Neural progenitor cell (in vitro differentiated cells): Measurements from ENCODE around the gene PITX3. TPM values are rescaled to one million over a fixed set of nuclear protein-coding genes. Genes with fewer than 3 reads are reported as not detected.
"Not testable (repeated sequence)": the region's sequence is repeated elsewhere in the genome, so short reads cannot be mapped to it uniquely, and the experiment has no call there.

Experiments used
- DNase-seq: peaks from one replicate; pipeline ENCODE4 v3.0.0-alpha.2; 2016; ENCODE audit warnings: low spot score
- H2AFZ ChIP-seq: fragments of 200-600 bp; sonication (generic); replicated peaks from 2 replicates; pipeline ENCODE4 v1.6.1; 2016; ENCODE audit warnings: antibody characterized with exemption
- H3F3A ChIP-seq: fragments of 200-600 bp; sonication (generic); 2 replicates; pipeline ENCODE4 v1.6.1; 2016; ENCODE audit warnings: antibody characterized with exemption, low read depth
- H3K27ac ChIP-seq: fragments of 200-600 bp; sonication (generic); 2 replicates; pipeline ENCODE4 v1.5.1; 2016; ENCODE audit warnings: mild to moderate bottlenecking
- H3K27me3 ChIP-seq: fragments of 200-600 bp; sonication (generic); 2 replicates; pipeline ENCODE4 v1.6.1; 2016; ENCODE audit warnings: mild to moderate bottlenecking, moderate library complexity
- H3K36me3 ChIP-seq: fragments of 200-600 bp; sonication (generic); 2 replicates; pipeline ENCODE4 v1.5.1; 2016
- H3K4me1 ChIP-seq: fragments of 200-600 bp; sonication (generic); 2 replicates; pipeline ENCODE4 v1.6.1; 2016; ENCODE audit warnings: mixed run types
- H3K4me2 ChIP-seq: fragments of 200-600 bp; sonication (generic); 2 replicates; pipeline ENCODE4 v1.6.1; 2016
- H3K4me3 ChIP-seq: fragments of 200-600 bp; sonication (generic); 2 replicates; pipeline ENCODE4 v1.5.1; 2016
- H3K79me2 ChIP-seq: fragments of 200-600 bp; sonication (generic); 2 replicates; pipeline ENCODE4 v1.6.1; 2016; ENCODE audit warnings: low read depth
- H3K9ac ChIP-seq: fragments of 200-600 bp; sonication (generic); 2 replicates; pipeline ENCODE4 v1.6.1; 2016
- H3K9me3 ChIP-seq: fragments of 200-600 bp; sonication (generic); 2 replicates; pipeline ENCODE4 v1.5.1; 2016; ENCODE audit warnings: low read depth
- H4K20me1 ChIP-seq: fragments of 200-600 bp; sonication (generic); 2 replicates; pipeline ENCODE4 v1.6.1; 2016; ENCODE audit warnings: low read depth
- H3K27ac Mint-ChIP-seq: 3 replicates; pipeline ENCODE4 v1.8.0; 2021; ENCODE audit warnings: mixed read lengths
- H3K27me3 Mint-ChIP-seq: 2 replicates; pipeline ENCODE4 v1.8.0; 2022; ENCODE audit warnings: low read depth, mild to moderate bottlenecking, inconsistent platforms, moderate library complexity, mixed read lengths; ENCODE audit not compliant: insufficient read depth
- H3K36me3 Mint-ChIP-seq: 3 replicates; pipeline ENCODE4 v1.8.0; 2021; ENCODE audit warnings: mixed read lengths
- H3K4me1 Mint-ChIP-seq: 3 replicates; pipeline ENCODE4 v1.8.0; 2021; ENCODE audit warnings: mixed read lengths
- H3K4me3 Mint-ChIP-seq: 3 replicates; pipeline ENCODE4 v1.8.0; 2021; ENCODE audit warnings: mild to moderate bottlenecking, moderate library complexity, mixed read lengths
- H3K9me3 Mint-ChIP-seq: 3 replicates; pipeline ENCODE4 v1.8.0; 2020; ENCODE audit warnings: mixed read lengths
- EZH2 ChIP-seq: fragments of 200-600 bp; sonication (generic); IDR thresholded peaks from 2 replicates; pipeline ENCODE4 v1.6.1; 2017; ENCODE audit warnings: antibody characterized with exemption, mild to moderate bottlenecking, moderate library complexity
- EZH2phosphoT487 ChIP-seq: fragments of 200-600 bp; sonication (generic); IDR thresholded peaks from 2 replicates; pipeline ENCODE4 v1.6.1; 2017; ENCODE audit warnings: antibody characterized with exemption
- total RNA-seq: library from RNA; depleted of rRNA; stranded (reverse); fragments of >200 nt; gene quantifications from 2 replicates; pipeline ENCODE4 v1.2.3, GENCODE V29; 2015; ENCODE audit warnings: low replicate concordance
- TF ChIP-seq, protein P1 (sequence below): fragments of 200-600 bp; sonication (generic); IDR thresholded peaks from 2 replicates; pipeline ENCODE4 v1.5.1; 2017; ENCODE audit warnings: antibody characterized with exemption, mild to moderate bottlenecking

The PITX3 gene
- total RNA-seq, 1 donor from 2014 or later, result not detected

DNA sequence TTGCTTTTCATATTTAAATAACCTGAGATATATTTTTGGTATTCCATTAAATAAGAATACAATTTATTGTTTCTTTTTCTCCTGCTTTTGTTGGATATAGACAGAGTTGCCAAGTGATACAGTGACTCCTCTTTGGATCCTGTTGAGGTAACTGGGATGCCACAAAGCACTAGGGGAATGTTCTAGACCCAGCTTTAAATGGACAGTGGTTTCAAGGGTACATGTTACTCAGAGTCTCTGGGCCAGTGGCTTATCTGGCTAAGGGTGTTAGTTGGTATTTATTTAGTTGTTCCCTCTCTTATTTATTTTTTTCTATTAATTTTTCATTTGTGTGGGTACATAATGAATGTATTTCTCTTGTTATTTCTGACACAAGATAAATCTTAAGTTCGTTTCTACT, 13.1 kb upstream of the PITX3 start:
- Histone ChIP-seq H3K9ac (no peak overlapping the region), H3K4me1 (no peaks in the 10 kb centered on the region), H3F3A (no peaks in the 10 kb centered on the region), H3K4me2 (no peak overlapping the region), H3K36me3 (peaks cover 6% of the 10 kb centered on the region), H2AFZ (no peak overlapping the region), H3K4me3 (no peak overlapping the region), H3K79me2 (peaks cover 71% of the 10 kb centered on the region), H3K9me3 (no peaks in the 10 kb centered on the region), H4K20me1 (peaks cover 22% of the 10 kb centered on the region), H3K27ac (no peak overlapping the region), H3K27me3 (no peaks in the 10 kb centered on the region)
- DNase-seq, result no peak
- Mint-ChIP-seq H3K36me3 (peaks cover 4% of the 10 kb centered on the region), H3K4me3 (no peak overlapping the region), H3K27me3 (no peaks in the 10 kb centered on the region), H3K27ac (no peak overlapping the region), H3K4me1 (no peaks in the 10 kb centered on the region), H3K9me3 (no peaks in the 10 kb centered on the region)
- TF ChIP-seq, protein P1, sequence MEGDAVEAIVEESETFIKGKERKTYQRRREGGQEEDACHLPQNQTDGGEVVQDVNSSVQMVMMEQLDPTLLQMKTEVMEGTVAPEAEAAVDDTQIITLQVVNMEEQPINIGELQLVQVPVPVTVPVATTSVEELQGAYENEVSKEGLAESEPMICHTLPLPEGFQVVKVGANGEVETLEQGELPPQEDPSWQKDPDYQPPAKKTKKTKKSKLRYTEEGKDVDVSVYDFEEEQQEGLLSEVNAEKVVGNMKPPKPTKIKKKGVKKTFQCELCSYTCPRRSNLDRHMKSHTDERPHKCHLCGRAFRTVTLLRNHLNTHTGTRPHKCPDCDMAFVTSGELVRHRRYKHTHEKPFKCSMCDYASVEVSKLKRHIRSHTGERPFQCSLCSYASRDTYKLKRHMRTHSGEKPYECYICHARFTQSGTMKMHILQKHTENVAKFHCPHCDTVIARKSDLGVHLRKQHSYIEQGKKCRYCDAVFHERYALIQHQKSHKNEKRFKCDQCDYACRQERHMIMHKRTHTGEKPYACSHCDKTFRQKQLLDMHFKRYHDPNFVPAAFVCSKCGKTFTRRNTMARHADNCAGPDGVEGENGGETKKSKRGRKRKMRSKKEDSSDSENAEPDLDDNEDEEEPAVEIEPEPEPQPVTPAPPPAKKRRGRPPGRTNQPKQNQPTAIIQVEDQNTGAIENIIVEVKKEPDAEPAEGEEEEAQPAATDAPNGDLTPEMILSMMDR, result no peak
- TF ChIP-seq EZH2 (no peak), EZH2phosphoT487 (no peak)

DNA sequence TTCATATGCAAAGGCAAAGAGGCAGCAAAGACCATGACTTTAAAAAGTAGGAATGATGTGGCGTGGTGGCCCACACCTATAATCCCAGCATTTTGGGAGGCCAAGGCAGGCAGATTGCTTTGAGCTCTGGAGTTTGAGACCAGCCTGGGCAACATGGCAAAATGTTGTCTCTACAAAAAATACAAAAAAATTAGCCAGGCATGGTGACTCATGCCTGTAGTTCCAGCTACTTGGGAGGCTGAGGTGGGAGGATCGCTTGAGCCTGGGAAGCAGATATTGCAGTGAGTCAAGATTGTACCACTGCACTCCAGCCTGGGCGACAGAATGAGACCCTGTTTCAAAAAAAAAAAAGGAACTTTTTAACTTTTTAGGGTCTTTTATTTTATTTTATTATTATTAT, 11.2 kb upstream of the PITX3 start:
- not testable (repeated sequence) for H3K27me3 ChIP-seq, H3K36me3 Mint-ChIP-seq, H3K27ac ChIP-seq, H3K36me3 ChIP-seq, H3K4me2 ChIP-seq, H3K9me3 ChIP-seq, H3K27me3 Mint-ChIP-seq, H3K9me3 Mint-ChIP-seq, H3K27ac Mint-ChIP-seq, H3K4me3 ChIP-seq, H3K4me1 Mint-ChIP-seq, H3K4me3 Mint-ChIP-seq, H2AFZ ChIP-seq, H3K4me1 ChIP-seq, H3K9ac ChIP-seq, DNase-seq, H3F3A ChIP-seq
- Histone ChIP-seq H4K20me1 (peaks cover 31% of the 10 kb centered on the region), H3K79me2 (peaks cover 89% of the 10 kb centered on the region)

DNA sequence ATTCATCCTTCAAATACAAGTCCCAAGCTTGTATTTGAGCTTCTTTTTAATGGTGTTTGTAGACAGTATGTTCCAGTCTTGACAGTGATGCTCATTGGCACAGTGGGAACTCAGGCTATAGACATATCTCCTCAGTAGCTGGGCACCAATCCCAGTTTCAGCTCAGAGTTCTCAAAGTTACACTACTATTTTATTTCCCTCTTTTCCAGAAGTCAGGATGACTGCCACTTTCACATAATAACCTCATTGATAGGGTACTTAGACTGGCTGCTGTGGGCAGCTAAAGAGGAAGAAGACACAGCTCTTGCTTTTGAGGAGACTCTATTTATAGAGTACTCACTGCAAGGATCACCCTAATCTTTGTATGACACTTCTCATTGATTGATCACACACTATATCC, 6.4 kb upstream of the PITX3 start:
- H3K9ac ChIP-seq, result no peak overlapping the region
- peak overlapping the region; percentile 92 for H3K4me2 ChIP-seq
- Mint-ChIP-seq H3K27ac (no peak overlapping the region), H3K27me3 (peaks cover 10% of the 10 kb centered on the region), H3K4me1 (peaks cover 29% of the 10 kb centered on the region), H3K36me3 (peaks cover 4% of the 10 kb centered on the region), H3K9me3 (no peaks in the 10 kb centered on the region), H3K4me3 (peak overlapping the region; percentile 99)
- H4K20me1 ChIP-seq, result peaks cover 34% of the 10 kb centered on the region
- peaks cover 13% of the 10 kb centered on the region for H3K4me1 ChIP-seq
- H3K4me3 ChIP-seq, result no peak overlapping the region
- no peak for DNase-seq
- no peaks in the 10 kb centered on the region for H3K36me3 ChIP-seq
- H3K27ac ChIP-seq, result no peak overlapping the region
- peaks cover 13% of the 10 kb centered on the region for H3K27me3 ChIP-seq
- peaks cover 69% of the 10 kb centered on the region for H3K79me2 ChIP-seq
- TF ChIP-seq EZH2phosphoT487, result no peak
- TF ChIP-seq, protein P1, result no peak
- no peaks in the 10 kb centered on the region for H3K9me3 ChIP-seq
- peaks cover 7% of the 10 kb centered on the region for H3F3A ChIP-seq
- H2AFZ ChIP-seq, result no peak overlapping the region

DNA sequence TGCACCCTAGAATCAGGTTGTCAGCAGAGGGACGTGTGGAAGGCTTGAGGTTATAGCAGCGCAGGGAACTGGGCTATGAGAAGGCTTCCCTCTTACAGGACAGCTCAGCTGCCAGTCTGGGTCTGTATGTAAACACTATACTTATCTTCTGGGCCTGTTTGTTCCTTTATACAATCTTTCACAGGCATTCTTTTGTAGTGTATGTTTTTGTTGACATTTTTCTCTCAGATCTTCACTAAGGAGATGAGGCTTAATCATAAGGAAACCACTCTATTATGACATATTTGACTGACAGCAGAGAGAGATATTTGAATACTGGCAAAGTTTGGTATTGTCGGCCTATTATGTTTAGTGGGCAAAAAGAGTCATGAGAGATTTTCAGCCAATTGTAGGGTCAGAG, 4.9 kb upstream of the PITX3 start:
- Histone ChIP-seq H3K4me3 (peak overlapping the region; percentile 73), H3K79me2 (peaks cover 56% of the 10 kb centered on the region), H3K9ac (peak overlapping the region; percentile 68), H3K9me3 (no peaks in the 10 kb centered on the region), H3K4me2 (peak overlapping the region; percentile 92), H4K20me1 (peaks cover 29% of the 10 kb centered on the region), H3F3A (peaks cover 7% of the 10 kb centered on the region), H2AFZ (no peak overlapping the region), H3K36me3 (no peaks in the 10 kb centered on the region), H3K27ac (peak overlapping the region; percentile 81), H3K4me1 (peaks cover 17% of the 10 kb centered on the region), H3K27me3 (peaks cover 27% of the 10 kb centered on the region)
- no peak overlapping the region for H3K27ac Mint-ChIP-seq
- DNase-seq, result peak; percentile 18
- no peak for TF ChIP-seq EZH2
- TF ChIP-seq, protein P1, result no peak
- no peak for TF ChIP-seq EZH2phosphoT487
- peaks cover 4% of the 10 kb centered on the region for H3K36me3 Mint-ChIP-seq
- H3K4me3 Mint-ChIP-seq, result peak overlapping the region; percentile 99
- no peaks in the 10 kb centered on the region for H3K9me3 Mint-ChIP-seq
- peaks cover 14% of the 10 kb centered on the region for H3K27me3 Mint-ChIP-seq
- H3K4me1 Mint-ChIP-seq, result peaks cover 33% of the 10 kb centered on the region
